PC-3 (cell line): ENCODE measurements around the gene STXBP6.

Experiments
- CTCF ChIP-seq: fragments of 300-600 bp; sonication (generic); conservative IDR thresholded peaks from 2 replicates; pipeline ENCODE4 v1.5.1; 2017; ENCODE audit warnings: antibody characterized with exemption, low read depth, mild to moderate bottlenecking, low read length
- EZH2 ChIP-seq: fragments of 300-600 bp; sonication (generic); IDR thresholded peaks from one replicate; pipeline ENCODE4 v1.6.1; 2017; ENCODE audit warnings: antibody characterized with exemption, mild to moderate bottlenecking, low read length; ENCODE audit not compliant: unreplicated experiment
- EZH2phosphoT487 ChIP-seq: fragments of 300-600 bp; sonication (generic); IDR thresholded peaks from 2 replicates; pipeline ENCODE4 v1.6.1; 2018; ENCODE audit warnings: mild to moderate bottlenecking, antibody characterized with exemption, low read length, borderline replicate concordance

- TF ChIP-seq CTCF = no peak
- no peak for TF ChIP-seq EZH2
- no peak for TF ChIP-seq EZH2phosphoT487
These were observed 157.4 kb downstream of the STXBP6 start for GRCh38 chr14:24892497-24893051.
